HEK293 (cell line): ENCODE data around the gene COL24A1.

ENCODE experiments used
- CTCF ChIA-PET: fragments of 350-600 bp; formaldehyde crosslinking; extraction: SDS; loops from one replicate; lab custom pipeline; 2021; ENCODE audit warnings: antibody characterized with exemption; lab: Yijun Ruan, JAX
- POLR2A ChIA-PET: fragments of 300-600 bp; formaldehyde crosslinking; extraction: SDS; loops from one replicate; lab custom pipeline; 2020; ENCODE audit warnings: antibody characterized with exemption, inconsistent platforms; lab: Yijun Ruan, JAX
- H3K27ac ChIP-seq: fragments of 200-500 bp; sonication (Bioruptor generic); 2 replicates; pipeline ENCODE4 v1.5.1; 2014; ENCODE audit warnings: low read depth, low read length, control low read depth, inconsistent platforms; ENCODE audit errors: extremely low read depth
- H3K36me3 ChIP-seq, 2 experiments: fragments of 200-500 bp in 1 of 2; sonication (Bioruptor generic) in 1 of 2; 1 replicate in 1 of 2; 2 replicates in 1 of 2; pipeline ENCODE4 v1.5.1; 2014 to 2017; ENCODE audit warnings: inconsistent platforms in 2 of 2, low read length in 2 of 2; ENCODE audit not compliant: control insufficient read depth in 2 of 2, insufficient read depth in 1 of 2
- H3K4me1 ChIP-seq: fragments of 200-500 bp; sonication (Bioruptor generic); 2 replicates; pipeline ENCODE4 v1.5.1; 2014; ENCODE audit warnings: mild to moderate bottlenecking, low read length, inconsistent platforms; ENCODE audit not compliant: control insufficient read depth, insufficient read depth
- H3K4me3 ChIP-seq: 2 replicates; pipeline ENCODE4 v1.5.1; 2011; ENCODE audit warnings: low read depth, mild to moderate bottlenecking, control low read depth, low read length, moderate library complexity
- H3K9me3 ChIP-seq: fragments of 200-500 bp; sonication (Bioruptor generic); 2 replicates; pipeline ENCODE4 v1.5.1; 2014; ENCODE audit warnings: low read depth, low read length, inconsistent platforms; ENCODE audit not compliant: control insufficient read depth, insufficient read depth
- KLF9 ChIP-seq: fragments of 450-650 bp; formaldehyde crosslinking; IDR thresholded peaks from 2 replicates; pipeline ENCODE4 v1.5.1; 2016; ENCODE audit warnings: missing biosample characterization, missing genetic modification characterization, low read depth
- ZNF112 ChIP-seq: fragments of 450-650 bp; formaldehyde crosslinking; IDR thresholded peaks from 2 replicates; pipeline ENCODE4 v1.5.0; 2017; ENCODE audit warnings: missing biosample characterization, missing genetic modification characterization
- ZNF140 ChIP-seq: fragments of 450-650 bp; formaldehyde crosslinking; IDR thresholded peaks from 2 replicates; pipeline ENCODE4 v1.5.1; 2016; ENCODE audit warnings: missing biosample characterization, missing genetic modification characterization
- ZNF175 ChIP-seq: fragments of 450-650 bp; formaldehyde crosslinking; IDR thresholded peaks from 2 replicates; pipeline ENCODE4 v1.5.1; 2016; ENCODE audit warnings: missing biosample characterization, missing genetic modification characterization
- ZNF19 ChIP-seq: fragments of 450-650 bp; formaldehyde crosslinking; IDR thresholded peaks from 2 replicates; pipeline ENCODE4; 2016; ENCODE audit warnings: missing biosample characterization, missing genetic modification characterization, low read depth
- ZNF266 ChIP-seq: fragments of 450-650 bp; formaldehyde crosslinking; IDR thresholded peaks from 2 replicates; pipeline ENCODE4 v1.5.1; 2016; ENCODE audit warnings: missing biosample characterization, missing genetic modification characterization, low read depth
- ZNF274 ChIP-seq, 2 experiments: fragments of 200-500 bp in 1 of 2; fragments of 450-650 bp in 1 of 2; sonication (Bioruptor generic) in 1 of 2; formaldehyde crosslinking in 1 of 2; IDR thresholded peaks; 2 replicates each; pipeline versions ENCODE4 v1.5.1 to v1.6.1; 2014 to 2016; ENCODE audit warnings: borderline replicate concordance in 1 of 2, inconsistent platforms in 1 of 2, low read length in 1 of 2, missing biosample characterization in 1 of 2, missing genetic modification characterization in 1 of 2
- ZNF341 ChIP-seq: fragments of 450-650 bp; formaldehyde crosslinking; IDR thresholded peaks from 2 replicates; pipeline ENCODE4; 2016; ENCODE audit warnings: low read depth, missing biosample characterization, missing genetic modification characterization
- ZNF501 ChIP-seq: fragments of 450-650 bp; formaldehyde crosslinking; IDR thresholded peaks from 2 replicates; pipeline ENCODE4 v1.5.1; 2016; ENCODE audit warnings: missing biosample characterization, missing genetic modification characterization
- ZNF530 ChIP-seq: fragments of 450-650 bp; formaldehyde crosslinking; IDR thresholded peaks from 2 replicates; pipeline ENCODE4 v1.5.1; 2016; ENCODE audit warnings: low read depth, missing biosample characterization, missing genetic modification characterization
- ZNF610 ChIP-seq: fragments of 450-650 bp; formaldehyde crosslinking; IDR thresholded peaks from 2 replicates; pipeline ENCODE4 v1.5.1; 2016; ENCODE audit warnings: missing biosample characterization, missing genetic modification characterization, borderline replicate concordance
- ZNF658 ChIP-seq: fragments of 450-650 bp; formaldehyde crosslinking; IDR thresholded peaks from 2 replicates; pipeline ENCODE4; 2016; ENCODE audit warnings: missing biosample characterization, missing genetic modification characterization
- ZNF660 ChIP-seq: fragments of 450-650 bp; IDR thresholded peaks from 2 replicates; pipeline ENCODE4 v1.5.1; 2018; ENCODE audit warnings: missing biosample characterization, mild to moderate bottlenecking, missing genetic modification characterization
- ZNF670 ChIP-seq: fragments of 450-650 bp; formaldehyde crosslinking; IDR thresholded peaks from 2 replicates; pipeline ENCODE4 v1.5.1; 2016; ENCODE audit warnings: missing biosample characterization, missing genetic modification characterization, low read depth
- ZNF76 ChIP-seq: fragments of 450-650 bp; formaldehyde crosslinking; IDR thresholded peaks from 2 replicates; pipeline ENCODE4; 2016; ENCODE audit warnings: low read depth, missing biosample characterization, missing genetic modification characterization, borderline replicate concordance
- ZNF837 ChIP-seq: fragments of 450-650 bp; formaldehyde crosslinking; IDR thresholded peaks from 2 replicates; pipeline ENCODE4 v1.5.1; 2016; ENCODE audit warnings: missing biosample characterization, missing genetic modification characterization
- ZXDB ChIP-seq: fragments of 450-650 bp; formaldehyde crosslinking; IDR thresholded peaks from 2 replicates; pipeline ENCODE4 v1.5.1; 2016; ENCODE audit warnings: missing biosample characterization, missing genetic modification characterization
- TF ChIP-seq, protein P1 (sequence below): fragments of 450-650 bp; formaldehyde crosslinking; conservative IDR thresholded peaks from 2 replicates; pipeline ENCODE4 v1.5.1; 2016; ENCODE audit warnings: low read depth, missing biosample characterization, missing genetic modification characterization
- TF ChIP-seq, protein P2 (sequence below): fragments of 450-650 bp; formaldehyde crosslinking; IDR thresholded peaks from 2 replicates; pipeline ENCODE4 v1.5.1; 2017; ENCODE audit warnings: missing biosample characterization, missing genetic modification characterization
- TF ChIP-seq, protein P3 (sequence below): fragments of 450-650 bp; formaldehyde crosslinking; IDR thresholded peaks from 2 replicates; pipeline ENCODE4; 2016; ENCODE audit warnings: missing biosample characterization, missing genetic modification characterization
- TF ChIP-seq, protein P4 (sequence below): fragments of 450-650 bp; formaldehyde crosslinking; IDR thresholded peaks from 2 replicates; pipeline ENCODE4 v1.5.1; 2016; ENCODE audit warnings: missing biosample characterization, missing genetic modification characterization, borderline replicate concordance
- TF ChIP-seq, protein P5 (sequence below): fragments of 450-650 bp; formaldehyde crosslinking; IDR thresholded peaks from 2 replicates; pipeline ENCODE4 v1.5.1; 2016; ENCODE audit warnings: missing biosample characterization, missing genetic modification characterization
- TF ChIP-seq, protein P6 (sequence below): fragments of 450-650 bp; formaldehyde crosslinking; IDR thresholded peaks from 2 replicates; pipeline ENCODE4 v1.5.1; 2016; ENCODE audit warnings: missing biosample characterization, missing genetic modification characterization
- TF ChIP-seq, protein P7 (sequence below): fragments of 450-650 bp; formaldehyde crosslinking; IDR thresholded peaks from 2 replicates; pipeline ENCODE4 v1.5.1; 2017; ENCODE audit warnings: missing biosample characterization, missing genetic modification characterization

The COL24A1 gene

DNA sequence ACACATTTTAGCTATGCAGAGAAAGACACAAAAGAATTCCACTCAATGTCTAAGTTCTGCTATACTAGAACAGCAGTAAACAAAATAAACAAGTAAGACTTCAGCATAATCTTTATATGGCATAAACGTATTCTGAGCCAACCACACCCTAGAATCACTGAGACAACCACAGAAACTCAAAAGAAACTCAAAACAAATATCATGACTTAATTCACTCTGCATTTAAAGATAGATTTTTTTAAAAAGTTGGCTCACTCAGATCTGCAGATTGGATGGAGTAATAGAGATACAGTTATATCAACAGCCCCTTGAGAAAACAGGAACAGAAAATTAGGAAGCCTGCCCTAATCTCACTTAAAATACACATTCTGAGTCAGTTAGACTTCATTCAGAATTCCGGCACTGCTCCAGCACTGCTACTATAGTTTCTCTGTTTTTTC, 95.0 kb downstream of the COL24A1 start (continued):
- TF ChIP-seq, protein P1, sequence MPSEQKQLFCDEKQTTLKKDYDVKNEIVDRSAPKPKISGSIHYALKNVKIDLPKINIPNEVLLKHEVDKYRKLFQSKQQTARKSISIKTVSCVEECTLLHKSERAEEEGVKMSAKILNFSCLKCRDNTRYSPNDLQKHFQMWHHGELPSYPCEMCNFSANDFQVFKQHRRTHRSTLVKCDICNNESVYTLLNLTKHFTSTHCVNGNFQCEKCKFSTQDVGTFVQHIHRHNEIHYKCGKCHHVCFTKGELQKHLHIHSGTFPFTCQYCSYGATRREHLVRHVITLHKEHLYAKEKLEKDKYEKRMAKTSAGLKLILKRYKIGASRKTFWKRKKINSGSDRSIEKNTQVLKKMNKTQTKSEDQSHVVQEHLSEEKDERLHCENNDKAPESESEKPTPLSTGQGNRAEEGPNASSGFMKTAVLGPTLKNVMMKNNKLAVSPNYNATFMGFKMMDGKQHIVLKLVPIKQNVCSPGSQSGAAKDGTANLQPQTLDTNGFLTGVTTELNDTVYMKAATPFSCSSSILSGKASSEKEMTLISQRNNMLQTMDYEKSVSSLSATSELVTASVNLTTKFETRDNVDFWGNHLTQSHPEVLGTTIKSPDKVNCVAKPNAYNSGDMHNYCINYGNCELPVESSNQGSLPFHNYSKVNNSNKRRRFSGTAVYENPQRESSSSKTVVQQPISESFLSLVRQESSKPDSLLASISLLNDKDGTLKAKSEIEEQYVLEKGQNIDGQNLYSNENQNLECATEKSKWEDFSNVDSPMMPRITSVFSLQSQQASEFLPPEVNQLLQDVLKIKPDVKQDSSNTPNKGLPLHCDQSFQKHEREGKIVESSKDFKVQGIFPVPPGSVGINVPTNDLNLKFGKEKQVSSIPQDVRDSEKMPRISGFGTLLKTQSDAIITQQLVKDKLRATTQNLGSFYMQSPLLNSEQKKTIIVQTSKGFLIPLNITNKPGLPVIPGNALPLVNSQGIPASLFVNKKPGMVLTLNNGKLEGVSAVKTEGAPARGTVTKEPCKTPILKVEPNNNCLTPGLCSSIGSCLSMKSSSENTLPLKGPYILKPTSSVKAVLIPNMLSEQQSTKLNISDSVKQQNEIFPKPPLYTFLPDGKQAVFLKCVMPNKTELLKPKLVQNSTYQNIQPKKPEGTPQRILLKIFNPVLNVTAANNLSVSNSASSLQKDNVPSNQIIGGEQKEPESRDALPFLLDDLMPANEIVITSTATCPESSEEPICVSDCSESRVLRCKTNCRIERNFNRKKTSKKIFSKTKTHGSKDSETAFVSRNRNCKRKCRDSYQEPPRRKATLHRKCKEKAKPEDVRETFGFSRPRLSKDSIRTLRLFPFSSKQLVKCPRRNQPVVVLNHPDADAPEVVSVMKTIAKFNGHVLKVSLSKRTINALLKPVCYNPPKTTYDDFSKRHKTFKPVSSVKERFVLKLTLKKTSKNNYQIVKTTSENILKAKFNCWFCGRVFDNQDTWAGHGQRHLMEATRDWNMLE (tag by site-specific recombination): no peak
- TF ChIP-seq ZNF658 (tag by site-specific recombination): no peak
- TF ChIP-seq ZNF341 (tag by site-specific recombination): no peak
- no peak for TF ChIP-seq ZNF837 (tag by site-specific recombination)
- TF ChIP-seq ZNF530 (tag by site-specific recombination): no peak
- TF ChIP-seq, protein P2, sequence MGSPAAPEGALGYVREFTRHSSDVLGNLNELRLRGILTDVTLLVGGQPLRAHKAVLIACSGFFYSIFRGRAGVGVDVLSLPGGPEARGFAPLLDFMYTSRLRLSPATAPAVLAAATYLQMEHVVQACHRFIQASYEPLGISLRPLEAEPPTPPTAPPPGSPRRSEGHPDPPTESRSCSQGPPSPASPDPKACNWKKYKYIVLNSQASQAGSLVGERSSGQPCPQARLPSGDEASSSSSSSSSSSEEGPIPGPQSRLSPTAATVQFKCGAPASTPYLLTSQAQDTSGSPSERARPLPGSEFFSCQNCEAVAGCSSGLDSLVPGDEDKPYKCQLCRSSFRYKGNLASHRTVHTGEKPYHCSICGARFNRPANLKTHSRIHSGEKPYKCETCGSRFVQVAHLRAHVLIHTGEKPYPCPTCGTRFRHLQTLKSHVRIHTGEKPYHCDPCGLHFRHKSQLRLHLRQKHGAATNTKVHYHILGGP (tag by site-specific recombination): no peak
- TF ChIP-seq, protein P3, sequence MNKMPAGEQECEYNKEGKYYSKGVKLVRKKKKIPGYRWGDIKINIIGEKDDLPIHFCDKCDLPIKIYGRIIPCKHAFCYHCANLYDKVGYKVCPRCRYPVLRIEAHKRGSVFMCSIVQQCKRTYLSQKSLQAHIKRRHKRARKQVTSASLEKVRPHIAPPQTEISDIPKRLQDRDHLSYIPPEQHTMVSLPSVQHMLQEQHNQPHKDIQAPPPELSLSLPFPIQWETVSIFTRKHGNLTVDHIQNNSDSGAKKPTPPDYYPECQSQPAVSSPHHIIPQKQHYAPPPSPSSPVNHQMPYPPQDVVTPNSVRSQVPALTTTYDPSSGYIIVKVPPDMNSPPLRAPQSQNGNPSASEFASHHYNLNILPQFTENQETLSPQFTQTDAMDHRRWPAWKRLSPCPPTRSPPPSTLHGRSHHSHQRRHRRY: no peak
- TF ChIP-seq ZNF670 (tag by site-specific recombination): no peak
- TF ChIP-seq ZNF76 (tag by site-specific recombination): no peak
- TF ChIP-seq ZNF501 (tag by site-specific recombination): no peak
- TF ChIP-seq, all 188 proteins: peak for 0

DNA sequence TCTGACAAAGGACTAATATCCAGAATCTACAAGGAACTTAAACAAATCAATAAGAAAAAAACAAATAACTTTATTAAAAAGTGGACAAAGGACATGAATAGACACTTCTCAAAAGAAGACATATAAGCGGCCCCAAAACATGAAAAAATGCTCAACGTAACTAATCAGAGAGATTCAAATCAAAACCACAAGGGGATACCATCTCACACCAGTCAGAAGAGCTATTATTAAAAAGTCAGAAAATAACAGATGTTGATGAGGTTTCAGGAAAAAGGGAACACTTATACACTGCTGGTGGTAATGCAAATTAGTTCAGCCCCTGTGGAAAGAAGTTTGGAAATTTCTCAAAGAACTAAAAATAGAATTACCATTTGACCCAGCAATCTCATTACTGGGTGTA, 102.2 kb downstream of the COL24A1 start:
- no peak overlapping the region for H3K4me3 ChIP-seq
- H3K36me3 ChIP-seq: no peaks in the 10 kb centered on the region
- H3K9me3 ChIP-seq: no peaks in the 10 kb centered on the region
- H3K4me1 ChIP-seq: no peaks in the 10 kb centered on the region
- H3K27ac ChIP-seq: no peak overlapping the region
- POLR2A ChIA-PET: no interaction called here
- CTCF ChIA-PET: interaction anchor here (0.8 kb wide), 1 partner anchor 37 kb away, joined by 3 read pairs; no protein-coding TSS in a partner anchor
- TF ChIP-seq ZNF112 (no peak), ZNF274 (IDR thresholded peaks at IDR 0.05; ENCODE audit: low read length) (no peak), ZNF274 (tag by site-specific recombination; IDR thresholded peaks at IDR 0.05; ENCODE audit: borderline replicate concordance) (no peak), KLF9 (no peak), ZXDB (tag by site-specific recombination) (no peak), ZNF610 (tag by site-specific recombination) (no peak), ZNF175 (no peak), ZNF266 (tag by site-specific recombination) (no peak), ZNF19 (tag by site-specific recombination) (no peak), ZNF660 (tag by site-specific recombination) (no peak), ZNF140 (tag by site-specific recombination) (no peak)
- TF ChIP-seq, protein P4, sequence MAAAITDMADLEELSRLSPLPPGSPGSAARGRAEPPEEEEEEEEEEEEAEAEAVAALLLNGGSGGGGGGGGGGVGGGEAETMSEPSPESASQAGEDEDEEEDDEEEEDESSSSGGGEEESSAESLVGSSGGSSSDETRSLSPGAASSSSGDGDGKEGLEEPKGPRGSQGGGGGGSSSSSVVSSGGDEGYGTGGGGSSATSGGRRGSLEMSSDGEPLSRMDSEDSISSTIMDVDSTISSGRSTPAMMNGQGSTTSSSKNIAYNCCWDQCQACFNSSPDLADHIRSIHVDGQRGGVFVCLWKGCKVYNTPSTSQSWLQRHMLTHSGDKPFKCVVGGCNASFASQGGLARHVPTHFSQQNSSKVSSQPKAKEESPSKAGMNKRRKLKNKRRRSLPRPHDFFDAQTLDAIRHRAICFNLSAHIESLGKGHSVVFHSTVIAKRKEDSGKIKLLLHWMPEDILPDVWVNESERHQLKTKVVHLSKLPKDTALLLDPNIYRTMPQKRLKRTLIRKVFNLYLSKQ: no peak
- TF ChIP-seq, protein P5, sequence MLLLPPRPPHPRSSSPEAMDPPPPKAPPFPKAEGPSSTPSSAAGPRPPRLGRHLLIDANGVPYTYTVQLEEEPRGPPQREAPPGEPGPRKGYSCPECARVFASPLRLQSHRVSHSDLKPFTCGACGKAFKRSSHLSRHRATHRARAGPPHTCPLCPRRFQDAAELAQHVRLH: no peak
- TF ChIP-seq, protein P6, sequence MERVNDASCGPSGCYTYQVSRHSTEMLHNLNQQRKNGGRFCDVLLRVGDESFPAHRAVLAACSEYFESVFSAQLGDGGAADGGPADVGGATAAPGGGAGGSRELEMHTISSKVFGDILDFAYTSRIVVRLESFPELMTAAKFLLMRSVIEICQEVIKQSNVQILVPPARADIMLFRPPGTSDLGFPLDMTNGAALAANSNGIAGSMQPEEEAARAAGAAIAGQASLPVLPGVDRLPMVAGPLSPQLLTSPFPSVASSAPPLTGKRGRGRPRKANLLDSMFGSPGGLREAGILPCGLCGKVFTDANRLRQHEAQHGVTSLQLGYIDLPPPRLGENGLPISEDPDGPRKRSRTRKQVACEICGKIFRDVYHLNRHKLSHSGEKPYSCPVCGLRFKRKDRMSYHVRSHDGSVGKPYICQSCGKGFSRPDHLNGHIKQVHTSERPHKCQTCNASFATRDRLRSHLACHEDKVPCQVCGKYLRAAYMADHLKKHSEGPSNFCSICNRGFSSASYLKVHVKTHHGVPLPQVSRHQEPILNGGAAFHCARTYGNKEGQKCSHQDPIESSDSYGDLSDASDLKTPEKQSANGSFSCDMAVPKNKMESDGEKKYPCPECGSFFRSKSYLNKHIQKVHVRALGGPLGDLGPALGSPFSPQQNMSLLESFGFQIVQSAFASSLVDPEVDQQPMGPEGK (tag by site-specific recombination): no peak
- TF ChIP-seq, protein P7, sequence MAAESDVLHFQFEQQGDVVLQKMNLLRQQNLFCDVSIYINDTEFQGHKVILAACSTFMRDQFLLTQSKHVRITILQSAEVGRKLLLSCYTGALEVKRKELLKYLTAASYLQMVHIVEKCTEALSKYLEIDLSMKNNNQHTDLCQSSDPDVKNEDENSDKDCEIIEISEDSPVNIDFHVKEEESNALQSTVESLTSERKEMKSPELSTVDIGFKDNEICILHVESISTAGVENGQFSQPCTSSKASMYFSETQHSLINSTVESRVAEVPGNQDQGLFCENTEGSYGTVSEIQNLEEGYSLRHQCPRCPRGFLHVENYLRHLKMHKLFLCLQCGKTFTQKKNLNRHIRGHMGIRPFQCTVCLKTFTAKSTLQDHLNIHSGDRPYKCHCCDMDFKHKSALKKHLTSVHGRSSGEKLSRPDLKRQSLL: no peak
